HCT116 (cell line): Measurements from ENCODE around the gene GSTM5.
"Not testable (repeated sequence)": the region's sequence is repeated elsewhere in the genome, so short reads cannot be mapped to it uniquely, and the experiment has no call there.

Experiments used
- EGR1 ChIP-seq: IDR thresholded peaks from 2 replicates; pipeline ENCODE4 v1.6.1; 2012; ENCODE audit warnings: low read depth
- POLR2A ChIP-seq: IDR thresholded peaks from 2 replicates; pipeline ENCODE4 v1.7.0; 2011; ENCODE audit warnings: borderline replicate concordance; ENCODE audit not compliant: insufficient read depth, insufficient read length; ENCODE audit errors: extremely low read depth
- RAD21 ChIP-seq: IDR thresholded peaks from 2 replicates; pipeline ENCODE4 v1.6.1; 2012; ENCODE audit warnings: low read depth, mild to moderate bottlenecking
- TF ChIP-seq, protein P1 (sequence below): IDR thresholded peaks from 2 replicates; pipeline ENCODE4 v1.6.1; 2012

DNA sequence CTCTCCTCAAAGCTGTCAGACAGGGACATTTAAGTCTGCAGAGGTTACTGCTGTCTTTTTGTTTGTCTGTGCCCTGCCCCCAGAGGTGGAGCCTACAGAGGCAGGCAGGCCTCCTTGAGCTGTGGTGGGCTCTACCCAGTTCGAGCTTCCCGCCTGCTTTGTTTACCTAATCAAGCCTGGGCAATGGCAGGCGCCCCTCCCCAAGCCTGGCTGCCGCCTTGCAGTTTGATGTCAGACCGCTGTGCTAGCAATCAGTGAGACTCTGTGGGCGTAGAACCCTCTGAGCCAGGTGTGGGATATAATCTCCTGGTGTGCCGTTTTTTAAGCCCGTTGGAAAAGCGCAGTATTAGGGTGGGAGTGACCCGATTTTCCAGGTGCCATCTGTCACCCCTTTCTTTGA, 36.3 kb downstream of the GSTM5 start:
- not testable (repeated sequence) for TF ChIP-seq RAD21, POLR2A, EGR1
- TF ChIP-seq, protein P1, sequence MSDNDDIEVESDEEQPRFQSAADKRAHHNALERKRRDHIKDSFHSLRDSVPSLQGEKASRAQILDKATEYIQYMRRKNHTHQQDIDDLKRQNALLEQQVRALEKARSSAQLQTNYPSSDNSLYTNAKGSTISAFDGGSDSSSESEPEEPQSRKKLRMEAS = not testable (repeated sequence)
